Stomach (tissue), 4 donors: ENCODE data around the gene DDB1.

Source experiments
- CTCF ChIP-seq, 7 experiments: fragments of 450-650 bp in 4 of 7; fragments of 200-600 bp in 3 of 7; sonication (generic) in 3 of 7; IDR thresholded peaks; one replicate each; pipeline ENCODE4 v1.5.1; 2016 to 2019; ENCODE audit warnings: antibody characterized with exemption in 7 of 7, control low read depth in 2 of 7, mild to moderate bottlenecking in 1 of 7
- POLR2A ChIP-seq, 4 donors: fragments of 450-650 bp; IDR thresholded peaks; one replicate each; pipeline ENCODE4 v1.6.1; 2016; ENCODE audit warnings: antibody characterized with exemption in 4 of 4, control low read depth in 2 of 4, mild to moderate bottlenecking in 1 of 4, moderate library complexity in 1 of 4

GRCh38 chr11:61254403-61255025, 78.4 kb downstream of the DDB1 start:
- TF ChIP-seq CTCF (IDR thresholded peaks at IDR 0.05) (peak in 5 of 7 experiments; percentile 75 to 82 (median 78)), POLR2A (IDR thresholded peaks at IDR 0.05) (no peak)
